ENCODE results near the gene CEP72.

DNA sequence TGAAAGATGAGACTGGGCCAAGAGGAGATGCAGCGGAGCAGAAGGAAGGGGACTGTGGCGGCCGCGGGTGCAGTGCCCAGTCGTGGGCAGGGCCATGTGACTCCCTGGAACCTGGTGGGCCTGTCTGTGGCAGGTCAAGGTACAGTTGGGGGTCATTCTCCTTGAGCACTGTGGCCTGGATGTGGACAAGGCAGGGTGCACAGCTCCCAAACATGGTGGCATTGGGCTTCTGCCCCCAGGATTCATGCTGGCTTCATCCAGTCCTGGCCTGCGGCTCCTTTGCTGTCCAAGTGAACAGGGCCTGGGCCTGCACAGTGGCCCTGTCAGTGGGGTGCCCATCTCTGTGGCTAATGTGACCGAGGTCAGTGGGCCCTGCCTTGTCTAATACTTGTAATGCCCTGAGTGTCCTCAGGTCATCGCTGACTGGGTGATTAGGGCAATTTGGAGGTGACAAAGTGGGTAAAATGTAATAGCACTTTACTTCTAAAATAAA is 39.9 kb downstream of the CEP72 start:
- TF ChIP-seq, protein P1, sequence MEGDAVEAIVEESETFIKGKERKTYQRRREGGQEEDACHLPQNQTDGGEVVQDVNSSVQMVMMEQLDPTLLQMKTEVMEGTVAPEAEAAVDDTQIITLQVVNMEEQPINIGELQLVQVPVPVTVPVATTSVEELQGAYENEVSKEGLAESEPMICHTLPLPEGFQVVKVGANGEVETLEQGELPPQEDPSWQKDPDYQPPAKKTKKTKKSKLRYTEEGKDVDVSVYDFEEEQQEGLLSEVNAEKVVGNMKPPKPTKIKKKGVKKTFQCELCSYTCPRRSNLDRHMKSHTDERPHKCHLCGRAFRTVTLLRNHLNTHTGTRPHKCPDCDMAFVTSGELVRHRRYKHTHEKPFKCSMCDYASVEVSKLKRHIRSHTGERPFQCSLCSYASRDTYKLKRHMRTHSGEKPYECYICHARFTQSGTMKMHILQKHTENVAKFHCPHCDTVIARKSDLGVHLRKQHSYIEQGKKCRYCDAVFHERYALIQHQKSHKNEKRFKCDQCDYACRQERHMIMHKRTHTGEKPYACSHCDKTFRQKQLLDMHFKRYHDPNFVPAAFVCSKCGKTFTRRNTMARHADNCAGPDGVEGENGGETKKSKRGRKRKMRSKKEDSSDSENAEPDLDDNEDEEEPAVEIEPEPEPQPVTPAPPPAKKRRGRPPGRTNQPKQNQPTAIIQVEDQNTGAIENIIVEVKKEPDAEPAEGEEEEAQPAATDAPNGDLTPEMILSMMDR (IDR thresholded peaks at IDR 0.05), result no peak
- no peak for TF ChIP-seq POLR2A (IDR thresholded peaks at IDR 0.05)

All from heart left ventricle (tissue), 13 donors.